HL-60 (cell line): Measurements from ENCODE around the gene MOB1B.

Source experiments
- DNase-seq, 2 experiments: peaks; one replicate each; pipeline ENCODE4 v3.0.0-alpha.2; 2010 to 2020; ENCODE audit warnings: low read depth in 1 of 2, low spot score in 1 of 2
- H3K27ac ChIP-seq: fragments of 250-450 bp; sonication (Bioruptor Pico); replicated peaks from 2 replicates; pipeline ENCODE4 v1.5.1; 2020; ENCODE audit warnings: mild to moderate bottlenecking, moderate library complexity
- H3K27me3 ChIP-seq: fragments of 250-450 bp; sonication (Bioruptor Pico); 2 replicates; pipeline ENCODE4 v1.5.1; 2021; ENCODE audit warnings: mild to moderate bottlenecking, moderate library complexity; ENCODE audit not compliant: insufficient read depth, poor library complexity, severe bottlenecking
- H3K4me3 ChIP-seq: replicated peaks from 2 replicates; pipeline ENCODE4 v1.5.1; 2011; ENCODE audit warnings: mild to moderate bottlenecking, control low read depth, low read length; ENCODE audit not compliant: insufficient read depth
- CTCF ChIP-seq: IDR thresholded peaks from one replicate; pipeline ENCODE4 v1.5.1; 2011; ENCODE audit warnings: low read length, control low read depth, inconsistent platforms; ENCODE audit not compliant: insufficient read depth
- GABPA ChIP-seq: IDR thresholded peaks from 2 replicates; pipeline ENCODE4 v1.6.1; 2012; ENCODE audit warnings: low read depth
- POLR2AphosphoS5 ChIP-seq: IDR thresholded peaks from 2 replicates; pipeline ENCODE4 v1.6.1; 2012; ENCODE audit warnings: low read depth
- REST ChIP-seq: IDR thresholded peaks from 2 replicates; pipeline ENCODE4 v1.6.1; 2012; ENCODE audit warnings: low read depth; ENCODE audit not compliant: insufficient replicate concordance
- SPI1 ChIP-seq: IDR thresholded peaks from 2 replicates; pipeline ENCODE4 v1.6.1; 2012; ENCODE audit warnings: low read depth, mild to moderate bottlenecking, borderline replicate concordance

The MOB1B gene

GRCh38 chr4:70979445-70980008 lies 77.4 kb downstream of the MOB1B start:
- no peak for TF ChIP-seq SPI1
- no peak for TF ChIP-seq GABPA
- TF ChIP-seq POLR2AphosphoS5 = no peak
- no peak for TF ChIP-seq REST
- DNase-seq = peak in 1 of 2 experiments; percentile 15
- H3K4me3 ChIP-seq = no peak overlapping the region
- no peaks in the 10 kb centered on the region for H3K27me3 ChIP-seq
- peak overlapping the region; percentile 48 for H3K27ac ChIP-seq

GRCh38 chr4:70980196-70980595 lies 78.0 kb downstream of the MOB1B start:
- Histone ChIP-seq H3K27ac (peak overlapping the region; percentile 48), H3K27me3 (no peaks in the 10 kb centered on the region), H3K4me3 (no peak overlapping the region)
- TF ChIP-seq REST = no peak
- DNase-seq = no peak

- Histone ChIP-seq H3K27ac (no peak overlapping the region), H3K4me3 (no peak overlapping the region), H3K27me3 (no peaks in the 10 kb centered on the region)
- TF ChIP-seq CTCF (no peak), POLR2AphosphoS5 (no peak), GABPA (no peak), SPI1 (no peak)
- DNase-seq = no peak
Observed at GRCh38 chr4:70984106-70984505, 81.9 kb downstream of the MOB1B start.

- DNase-seq = no peak
- TF ChIP-seq POLR2AphosphoS5 (no peak), GABPA (no peak), CTCF (no peak)
- no peak overlapping the region for H3K4me3 ChIP-seq
- H3K27me3 ChIP-seq = no peaks in the 10 kb centered on the region
- H3K27ac ChIP-seq = no peak overlapping the region
Observed at GRCh38 chr4:70984589-70984988, 82.4 kb downstream of the MOB1B start.

DNA sequence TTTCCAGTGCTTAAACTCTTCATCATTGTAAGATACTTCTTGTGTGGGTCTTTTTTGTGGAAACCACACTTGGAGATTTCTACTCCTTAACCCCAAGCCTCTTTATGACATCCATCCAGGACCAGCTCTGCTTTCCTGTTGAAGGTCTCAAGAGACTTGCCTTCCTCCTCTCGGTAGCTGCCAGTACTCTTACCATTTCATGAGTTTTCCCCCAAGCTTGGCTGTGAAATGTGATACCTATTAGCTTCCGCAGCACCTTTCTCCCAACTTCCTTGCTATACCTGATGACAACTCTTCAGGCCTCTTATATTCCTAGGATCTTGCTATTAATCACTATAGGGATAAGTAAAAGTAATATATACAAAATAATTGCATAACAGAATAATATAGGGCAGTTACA lies 89.4 kb downstream of the MOB1B start:
- no peaks in the 10 kb centered on the region for H3K27me3 ChIP-seq
- H3K27ac ChIP-seq = no peak overlapping the region
- H3K4me3 ChIP-seq = no peak overlapping the region
- no peak for TF ChIP-seq SPI1
- no peak for DNase-seq
